ENCODE results near the gene RCCD1. TPM values are rescaled to one million over a fixed set of nuclear protein-coding genes. Genes with fewer than 3 reads are reported as not detected.

RCCD1 gene
- total and polyA plus RNA-seq, 9 of the 15 experiments (the other 6 are each of a cell fraction or from before 2014, with no cell fraction given) = 11.1 to 51.4 (median 24.7) TPM

- TF ChIP-seq DEAF1 (CRISPR knock-in tag; IDR thresholded peaks at IDR 0.05) (no peak), ZBTB7A (IDR thresholded peaks at IDR 0.05; ENCODE audit: borderline replicate concordance, control insufficient read depth, low read depth, low read length) (no peak; the same call in 1 of the 2 replicates), ZBTB40 (IDR thresholded peaks at IDR 0.05) (peak; percentile 40), ZBTB40 (CRISPR knock-in tag; IDR thresholded peaks at IDR 0.05) (no peak), TRIM25 (IDR thresholded peaks at IDR 0.05; ENCODE audit: borderline replicate concordance) (no peak), RBM14 (IDR thresholded peaks at IDR 0.05; ENCODE audit: borderline replicate concordance, insufficient read depth, low read depth, low read length) (no peak), TCF3 (CRISPR knock-in tag; IDR thresholded peaks at IDR 0.05) (peak; percentile 43; the same call in 1 of the 2 replicates), MXD1 (CRISPR knock-in tag; IDR thresholded peaks at IDR 0.05; ENCODE audit: borderline replicate concordance, poor library complexity, severe bottlenecking) (no peak), ZFX (CRISPR knock-in tag; IDR thresholded peaks at IDR 0.05) (peak; percentile 100), MLLT1 (IDR thresholded peaks at IDR 0.05) (no peak; a peak in 1 of 4 replicates)
Measured at GRCh38 chr15:90954712-90955623, at the start of gene RCCD1 (continued).

Measured in K562 (cell line).